Hematopoietic multipotent progenitor cell treated with erythropoietin and hydrocortisone succinate and interleukin-3 and kit ligand, for 6 days (in vitro differentiated cells): ENCODE results near the gene CMC4.

Experiments
- DNase-seq: peaks from one replicate; pipeline ENCODE4 v3.0.0-alpha.2; 2015

CMC4 gene

GRCh38 chrX:155070975-155071693 lies at the start of gene CMC4, which contains the start of the genes BRCC3 and MTCP1:
Gene CMC4, minus strand, starts transcription at chrX:155071136. Its CDS starts 7,113 bp downstream, at chrX:155064023.
Gene BRCC3, plus strand, starts transcription at chrX:155071508. Its CDS starts 20 bp downstream, at chrX:155071528.
Gene MTCP1, minus strand, starts transcription at chrX:155071136. Its CDS starts 5,126 bp downstream, at chrX:155066010.
- DNase-seq, result peak; percentile 87

- no peak for DNase-seq
Measured at GRCh38 chrX:155115174-155115819, 44.4 kb upstream of the CMC4 start.

- no peak for DNase-seq
Measured at GRCh38 chrX:155113097-155113496, 42.2 kb upstream of the CMC4 start.

- DNase-seq, result no peak
Measured at GRCh38 chrX:155112171-155112570, 41.2 kb upstream of the CMC4 start.

GRCh38 chrX:155108427-155108826 lies 37.5 kb upstream of the CMC4 start:
- DNase-seq, result no peak

GRCh38 chrX:155105919-155106318 lies 35.0 kb upstream of the CMC4 start:
- DNase-seq, result no peak

- DNase-seq, result peak; percentile 71
Measured at GRCh38 chrX:155094468-155095061, 23.6 kb upstream of the CMC4 start.

- DNase-seq, result peak; percentile 52
Measured at GRCh38 chrX:155086961-155087735, 16.2 kb upstream of the CMC4 start.

- peak; percentile 52 for DNase-seq
Measured at GRCh38 chrX:155086202-155086840, 15.4 kb upstream of the CMC4 start.

GRCh38 chrX:155071694-155072280 lies 851 bp upstream of the CMC4 start:
- peak; percentile 31 for DNase-seq

- DNase-seq, result no peak
Measured at GRCh38 chrX:155070663-155070974, 317 bp downstream of the CMC4 start.

GRCh38 chrX:155070038-155070437 lies 898 bp downstream of the CMC4 start:
- DNase-seq, result no peak

GRCh38 chrX:155069414-155069813 lies 1.5 kb downstream of the CMC4 start:
- DNase-seq, result no peak

GRCh38 chrX:155068165-155068564 lies 2.8 kb downstream of the CMC4 start:
- DNase-seq, result no peak

- DNase-seq, result no peak
Measured at GRCh38 chrX:155065035-155065734, 5.8 kb downstream of the CMC4 start.

- no peak for DNase-seq
Measured at GRCh38 chrX:155061760-155062159, 9.2 kb downstream of the CMC4 start.

- peak; percentile 68 for DNase-seq
Measured at GRCh38 chrX:155056877-155057792, 13.8 kb downstream of the CMC4 start.

- no peak for DNase-seq
Measured at GRCh38 chrX:155056471-155056870, 14.5 kb downstream of the CMC4 start.

GRCh38 chrX:155055494-155055893 lies 15.4 kb downstream of the CMC4 start:
- no peak for DNase-seq

- no peak for DNase-seq
Measured at GRCh38 chrX:155054255-155054654, 16.7 kb downstream of the CMC4 start.

- no peak for DNase-seq
Measured at GRCh38 chrX:155053656-155054055, 17.3 kb downstream of the CMC4 start.
